ENCODE data around the gene DSCAML1.

Gene DSCAML1

DNA sequence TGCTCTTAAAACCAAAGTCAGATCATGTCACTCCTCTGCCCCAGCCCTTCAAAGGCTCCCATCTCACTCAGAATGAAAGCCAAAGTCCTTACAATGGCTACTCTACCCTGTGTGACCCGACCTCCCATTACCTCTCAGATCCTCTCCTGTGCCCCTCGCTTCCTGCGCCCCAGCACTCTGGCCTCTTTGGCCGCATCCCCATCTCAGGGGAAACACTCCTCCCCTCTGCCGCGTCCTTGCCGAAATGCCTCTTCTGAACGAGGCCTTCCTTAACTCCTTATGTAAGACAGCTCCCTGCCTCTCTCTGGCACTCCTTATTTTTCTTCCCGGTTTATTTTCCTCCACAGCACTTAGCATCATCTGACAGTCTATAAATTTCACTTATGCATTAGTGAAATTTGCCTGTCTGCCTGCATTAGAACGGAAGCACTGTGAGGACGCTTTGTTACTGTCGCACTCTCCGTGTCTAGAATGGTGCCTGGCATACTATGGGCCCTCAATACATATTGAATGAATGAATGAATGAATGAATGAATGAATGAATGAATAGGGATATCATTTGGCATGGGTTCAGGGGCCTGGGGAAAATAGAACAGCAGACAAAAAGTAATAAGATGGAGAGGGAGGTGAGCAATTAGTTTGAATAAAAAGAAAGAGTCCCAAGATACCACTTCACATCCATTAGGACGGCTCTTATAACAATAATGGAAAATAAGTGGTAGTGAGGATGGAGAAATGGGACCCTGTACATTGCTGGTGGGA lies 331.6 kb downstream of the DSCAML1 start:
- H3K4me1 ChIP-seq (ENCODE audit: control insufficient read depth, insufficient read depth, low read length) = no peaks in the 10 kb centered on the region
- no peak overlapping the region for H3K4me2 ChIP-seq (ENCODE audit: low read length)
- no peaks in the 10 kb centered on the region for H3K9me3 ChIP-seq (replicated peaks; ENCODE audit: low read length)
- no peak overlapping the region for H3K4me3 ChIP-seq (ENCODE audit: low read length)
- H3K36me3 ChIP-seq (ENCODE audit: insufficient read depth, low read length) = no peaks in the 10 kb centered on the region
- peaks cover 10% of the 10 kb centered on the region for H3K27me3 ChIP-seq (ENCODE audit: control insufficient read depth, insufficient read depth, low read length)
- H3K9ac ChIP-seq (ENCODE audit: low read depth, low read length) = no peak overlapping the region

DNA sequence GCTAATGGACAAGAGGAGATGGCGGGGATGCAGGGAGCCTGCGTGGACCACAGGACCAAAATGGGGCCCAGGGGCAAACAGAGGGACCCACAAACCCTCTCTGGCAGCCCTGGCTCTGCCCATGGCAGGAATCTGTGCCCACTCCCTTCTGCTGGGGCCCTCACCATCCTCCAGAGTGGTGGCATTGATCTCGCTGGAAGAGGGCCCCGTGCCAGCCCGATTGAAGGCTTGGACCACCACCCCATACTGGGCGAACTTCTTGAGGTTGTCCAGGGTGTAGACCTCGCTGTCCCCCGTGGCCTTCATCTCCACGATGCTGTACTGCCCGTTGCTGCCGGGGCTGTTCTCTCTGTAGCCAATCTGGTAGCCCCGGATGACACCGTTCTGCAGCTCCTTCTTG lies 332.2 kb downstream of the DSCAML1 start:
- no peaks in the 10 kb centered on the region for H3K9me3 ChIP-seq (replicated peaks; ENCODE audit: low read length)
- peaks cover 13% of the 10 kb centered on the region for H3K27me3 ChIP-seq (ENCODE audit: control insufficient read depth, insufficient read depth, low read length)
- H3K4me1 ChIP-seq (ENCODE audit: control insufficient read depth, insufficient read depth, low read length) = no peaks in the 10 kb centered on the region
- no peak overlapping the region for H3K9ac ChIP-seq (ENCODE audit: low read depth, low read length)
- no peak overlapping the region for H3K4me3 ChIP-seq (ENCODE audit: low read length)
- no peak overlapping the region for H3K4me2 ChIP-seq (ENCODE audit: low read length)
- H3K36me3 ChIP-seq (ENCODE audit: insufficient read depth, low read length) = no peaks in the 10 kb centered on the region

- H3K9ac ChIP-seq (ENCODE audit: low read depth, low read length) = no peak overlapping the region
- no peaks in the 10 kb centered on the region for H3K9me3 ChIP-seq (replicated peaks; ENCODE audit: low read length)
- no peaks in the 10 kb centered on the region for H3K4me1 ChIP-seq (ENCODE audit: control insufficient read depth, insufficient read depth, low read length)
- no peak overlapping the region for H3K4me3 ChIP-seq (ENCODE audit: low read length)
- H3K4me2 ChIP-seq (ENCODE audit: low read length) = no peak overlapping the region
- H3K36me3 ChIP-seq (ENCODE audit: insufficient read depth, low read length) = no peaks in the 10 kb centered on the region
- H3K27me3 ChIP-seq (ENCODE audit: control insufficient read depth, insufficient read depth, low read length) = peaks cover 23% of the 10 kb centered on the region
Measured at GRCh38 chr11:117462864-117463247, 334.2 kb downstream of the DSCAML1 start.

DNA sequence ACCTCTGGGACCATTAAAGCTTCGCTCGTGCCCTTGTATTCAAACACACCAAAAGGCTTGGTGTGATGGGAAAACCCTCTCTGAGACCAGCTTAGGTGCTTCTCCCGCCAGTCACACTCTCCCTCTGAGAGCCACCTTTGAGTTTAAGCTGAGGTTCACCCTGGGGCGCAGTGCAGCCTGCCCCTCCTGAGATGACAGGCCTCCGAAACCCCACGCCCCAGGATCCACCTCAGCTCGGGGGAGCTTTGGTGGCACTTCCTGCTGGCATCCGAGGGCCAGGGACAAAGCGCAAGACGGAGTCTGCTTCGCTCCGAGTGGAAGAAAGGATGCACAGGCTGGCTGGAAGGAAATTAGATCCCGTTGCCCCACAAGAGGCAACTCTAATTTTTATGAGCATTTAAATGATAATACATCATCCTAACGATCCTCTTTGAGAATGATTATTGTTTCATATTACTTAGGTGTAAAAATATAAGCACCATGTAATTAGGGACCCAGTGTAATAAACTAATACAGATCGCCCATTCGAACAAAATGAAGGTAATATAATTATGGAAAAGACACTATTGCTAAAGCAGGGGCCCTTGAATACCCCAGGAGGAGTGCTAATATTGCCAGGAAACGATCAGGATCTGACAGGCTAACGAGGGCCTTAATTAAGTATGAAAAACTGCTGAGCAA lies 334.7 kb downstream of the DSCAML1 start:
- Histone ChIP-seq H3K9me3 (replicated peaks; ENCODE audit: low read length) (no peaks in the 10 kb centered on the region), H3K27me3 (ENCODE audit: control insufficient read depth, insufficient read depth, low read length) (peaks cover 21% of the 10 kb centered on the region), H3K9ac (ENCODE audit: low read depth, low read length) (no peak overlapping the region), H3K4me3 (ENCODE audit: low read length) (no peak overlapping the region), H3K36me3 (ENCODE audit: insufficient read depth, low read length) (no peaks in the 10 kb centered on the region), H3K4me1 (ENCODE audit: control insufficient read depth, insufficient read depth, low read length) (no peaks in the 10 kb centered on the region), H3K4me2 (ENCODE audit: low read length) (no peak overlapping the region)

DNA sequence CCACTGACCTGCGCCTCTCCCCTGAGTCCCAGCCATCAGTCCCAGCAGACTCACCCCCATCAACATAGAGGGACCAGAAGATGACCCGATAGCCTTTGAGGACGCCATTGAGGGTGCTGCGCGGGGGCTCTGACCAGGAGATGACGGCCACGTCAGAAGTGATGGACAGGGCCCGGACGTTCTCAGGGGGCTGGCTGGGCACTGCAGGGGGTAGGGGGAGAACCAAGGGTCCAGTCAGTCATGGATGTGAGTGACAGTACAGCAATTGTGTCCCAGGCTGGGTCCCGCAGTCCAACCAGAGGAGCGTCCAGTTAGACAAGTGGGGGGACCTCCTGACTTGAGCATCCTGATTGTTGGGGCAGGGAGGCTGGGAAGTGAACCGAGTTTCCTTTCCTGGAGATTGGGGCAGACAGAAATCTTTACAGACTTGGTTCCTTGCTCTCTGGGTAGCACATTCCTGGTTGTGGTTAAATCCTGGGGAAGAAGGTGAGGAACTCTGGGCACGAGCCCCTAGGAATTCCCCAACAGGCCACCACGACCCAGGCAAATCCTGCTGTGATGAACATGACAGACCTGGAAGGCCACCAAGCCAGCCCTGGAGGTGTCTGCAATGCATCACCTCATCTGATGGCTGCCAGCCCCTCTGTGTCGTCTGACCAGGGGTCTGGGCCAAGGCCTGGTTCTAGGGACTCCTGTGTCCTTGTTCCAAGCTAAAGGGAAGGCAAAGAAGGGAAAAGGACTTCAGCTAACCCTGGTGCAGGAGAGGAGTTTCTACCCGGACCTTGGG lies 335.4 kb downstream of the DSCAML1 start:
- Histone ChIP-seq H3K4me1 (ENCODE audit: control insufficient read depth, insufficient read depth, low read length) (no peaks in the 10 kb centered on the region), H3K4me2 (ENCODE audit: low read length) (no peak overlapping the region), H3K9me3 (replicated peaks; ENCODE audit: low read length) (no peaks in the 10 kb centered on the region), H3K36me3 (ENCODE audit: insufficient read depth, low read length) (no peaks in the 10 kb centered on the region), H3K27me3 (ENCODE audit: control insufficient read depth, insufficient read depth, low read length) (peaks cover 21% of the 10 kb centered on the region), H3K9ac (ENCODE audit: low read depth, low read length) (no peak overlapping the region), H3K4me3 (ENCODE audit: low read length) (no peak overlapping the region)

GRCh38 chr11:117459979-117460300 lies 337.1 kb downstream of the DSCAML1 start:
- Histone ChIP-seq H3K9me3 (replicated peaks; ENCODE audit: low read length) (no peaks in the 10 kb centered on the region), H3K4me3 (ENCODE audit: low read length) (no peak overlapping the region), H3K9ac (ENCODE audit: low read depth, low read length) (no peak overlapping the region), H3K4me1 (ENCODE audit: control insufficient read depth, insufficient read depth, low read length) (no peaks in the 10 kb centered on the region), H3K4me2 (ENCODE audit: low read length) (no peak overlapping the region), H3K27me3 (ENCODE audit: control insufficient read depth, insufficient read depth, low read length) (peaks cover 32% of the 10 kb centered on the region), H3K36me3 (ENCODE audit: insufficient read depth, low read length) (no peaks in the 10 kb centered on the region)

DNA sequence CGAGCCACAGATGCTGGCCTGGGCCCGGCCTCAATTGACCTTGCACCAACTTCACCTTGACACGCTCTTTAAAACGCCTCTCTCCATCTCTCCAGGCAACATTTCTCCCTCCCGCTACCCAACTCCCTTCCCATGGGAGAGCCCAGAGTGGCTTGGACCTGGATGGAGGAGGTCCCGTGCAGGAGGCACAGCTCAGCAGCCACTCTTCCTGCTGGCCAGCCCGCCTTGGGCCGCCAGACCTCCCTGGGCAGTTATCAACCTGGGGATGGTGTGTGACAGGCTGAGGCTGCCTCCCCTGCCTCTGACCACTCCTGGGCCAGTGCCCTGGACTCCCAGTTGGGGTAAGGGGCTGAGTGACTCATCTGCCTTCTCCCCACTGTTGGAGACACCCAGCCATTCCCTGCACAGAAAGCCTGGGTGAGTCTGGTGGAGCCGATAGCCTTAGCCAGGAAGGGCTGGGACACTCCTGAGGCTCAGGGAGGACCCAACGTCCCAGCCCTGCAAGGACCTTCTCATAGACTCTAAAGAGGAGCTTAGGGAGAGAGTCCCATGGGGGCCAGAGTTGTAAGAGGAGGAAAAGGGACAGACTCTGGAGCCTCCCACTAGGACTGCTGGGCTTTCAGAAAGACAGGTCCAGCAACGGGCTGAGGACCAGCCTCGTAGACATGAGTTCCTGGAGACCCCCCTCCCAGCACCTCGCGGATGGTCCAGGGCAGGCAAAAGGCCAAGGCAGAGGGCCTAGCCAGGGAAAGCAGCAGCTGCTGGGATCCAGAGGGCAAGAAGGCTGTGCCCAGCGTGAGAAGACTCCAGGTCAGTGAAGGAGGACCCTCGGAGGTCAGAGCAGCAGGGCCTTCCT lies 337.7 kb downstream of the DSCAML1 start:
- no peaks in the 10 kb centered on the region for H3K4me1 ChIP-seq (ENCODE audit: control insufficient read depth, insufficient read depth, low read length)
- no peak overlapping the region for H3K4me3 ChIP-seq (ENCODE audit: low read length)
- H3K36me3 ChIP-seq (ENCODE audit: insufficient read depth, low read length) = no peaks in the 10 kb centered on the region
- no peak overlapping the region for H3K9ac ChIP-seq (ENCODE audit: low read depth, low read length)
- no peak overlapping the region for H3K4me2 ChIP-seq (ENCODE audit: low read length)
- H3K27me3 ChIP-seq (ENCODE audit: control insufficient read depth, insufficient read depth, low read length) = peaks cover 33% of the 10 kb centered on the region
- H3K9me3 ChIP-seq (replicated peaks; ENCODE audit: low read length) = no peaks in the 10 kb centered on the region

- H3K9ac ChIP-seq (ENCODE audit: low read depth, low read length) = no peak overlapping the region
- H3K4me3 ChIP-seq (ENCODE audit: low read length) = no peak overlapping the region
- no peaks in the 10 kb centered on the region for H3K9me3 ChIP-seq (replicated peaks; ENCODE audit: low read length)
- no peak overlapping the region for H3K4me2 ChIP-seq (ENCODE audit: low read length)
- no peaks in the 10 kb centered on the region for H3K36me3 ChIP-seq (ENCODE audit: insufficient read depth, low read length)
- no peaks in the 10 kb centered on the region for H3K4me1 ChIP-seq (ENCODE audit: control insufficient read depth, insufficient read depth, low read length)
- peaks cover 36% of the 10 kb centered on the region for H3K27me3 ChIP-seq (ENCODE audit: control insufficient read depth, insufficient read depth, low read length)
Measured at GRCh38 chr11:117458275-117459122, 338.5 kb downstream of the DSCAML1 start.

GRCh38 chr11:117457835-117458234 lies 339.2 kb downstream of the DSCAML1 start:
- Histone ChIP-seq H3K9ac (ENCODE audit: low read depth, low read length) (no peak overlapping the region), H3K4me2 (ENCODE audit: low read length) (no peak overlapping the region), H3K4me3 (ENCODE audit: low read length) (no peak overlapping the region), H3K4me1 (ENCODE audit: control insufficient read depth, insufficient read depth, low read length) (no peaks in the 10 kb centered on the region), H3K36me3 (ENCODE audit: insufficient read depth, low read length) (no peaks in the 10 kb centered on the region), H3K9me3 (replicated peaks; ENCODE audit: low read length) (no peaks in the 10 kb centered on the region), H3K27me3 (ENCODE audit: control insufficient read depth, insufficient read depth, low read length) (peaks cover 36% of the 10 kb centered on the region)

- H3K36me3 ChIP-seq (ENCODE audit: insufficient read depth, low read length) = no peaks in the 10 kb centered on the region
- H3K27me3 ChIP-seq (ENCODE audit: control insufficient read depth, insufficient read depth, low read length) = peaks cover 36% of the 10 kb centered on the region
- H3K4me3 ChIP-seq (ENCODE audit: low read length) = no peak overlapping the region
Measured at GRCh38 chr11:117457031-117457785, 339.8 kb downstream of the DSCAML1 start.

More at GRCh38 chr11:117457031-117457785, 339.8 kb downstream of the DSCAML1 start:
- Histone ChIP-seq H3K4me2 (ENCODE audit: low read length) (no peak overlapping the region), H3K9ac (ENCODE audit: low read depth, low read length) (no peak overlapping the region), H3K4me1 (ENCODE audit: control insufficient read depth, insufficient read depth, low read length) (no peaks in the 10 kb centered on the region), H3K9me3 (replicated peaks; ENCODE audit: low read length) (no peaks in the 10 kb centered on the region)
